ENCODE measurements around the gene STAT1. TPM values are rescaled to one million over a fixed set of nuclear protein-coding genes. Genes with fewer than 3 reads are reported as not detected.

Gene STAT1
- total RNA-seq, 2 donors from 2014 or later = 163 to 363 TPM

DNA sequence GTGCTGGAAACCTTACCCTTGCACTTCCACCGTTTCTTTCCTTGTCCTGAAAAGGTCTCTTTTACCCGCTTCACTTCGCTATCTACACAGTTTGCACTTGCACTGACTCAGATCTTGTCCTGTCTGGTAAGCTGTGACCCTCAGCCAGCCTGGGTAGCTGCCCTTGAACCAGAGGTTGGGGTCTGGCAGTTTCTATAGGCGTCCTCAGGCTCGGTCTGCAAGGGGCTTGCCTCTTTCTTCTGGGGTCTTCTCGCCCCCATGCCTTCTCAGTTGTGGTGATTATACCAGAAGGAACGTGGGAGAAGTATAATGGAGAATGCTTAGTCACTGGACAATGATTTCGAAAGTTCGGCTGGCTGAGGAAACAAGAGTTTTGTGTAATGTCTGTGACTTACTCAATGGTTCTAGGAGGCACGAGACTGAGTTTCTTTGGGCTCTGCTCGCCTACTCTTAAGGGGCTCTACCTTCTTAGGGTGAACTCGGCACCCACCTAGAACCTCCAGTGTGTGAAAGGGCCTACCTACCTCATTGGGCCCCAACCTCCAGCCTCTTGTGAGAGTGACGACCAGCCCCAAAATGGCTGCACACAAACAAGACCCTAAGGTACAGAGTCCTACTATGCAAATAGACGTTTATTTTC, 6.9 kb upstream of the STAT1 start:
- Mint-ChIP-seq H3K9me3 (peaks cover under 1% of the 10 kb centered on the region), H3K27ac (no peak overlapping the region), H3K4me3 (no peak overlapping the region), H3K27me3 (no peaks in the 10 kb centered on the region), H3K36me3 (ENCODE audit: low read depth) (no peaks in the 10 kb centered on the region), H3K4me1 (peaks cover 18% of the 10 kb centered on the region)
- ATAC-seq (replicated peaks) = peak; percentile 54

DNA sequence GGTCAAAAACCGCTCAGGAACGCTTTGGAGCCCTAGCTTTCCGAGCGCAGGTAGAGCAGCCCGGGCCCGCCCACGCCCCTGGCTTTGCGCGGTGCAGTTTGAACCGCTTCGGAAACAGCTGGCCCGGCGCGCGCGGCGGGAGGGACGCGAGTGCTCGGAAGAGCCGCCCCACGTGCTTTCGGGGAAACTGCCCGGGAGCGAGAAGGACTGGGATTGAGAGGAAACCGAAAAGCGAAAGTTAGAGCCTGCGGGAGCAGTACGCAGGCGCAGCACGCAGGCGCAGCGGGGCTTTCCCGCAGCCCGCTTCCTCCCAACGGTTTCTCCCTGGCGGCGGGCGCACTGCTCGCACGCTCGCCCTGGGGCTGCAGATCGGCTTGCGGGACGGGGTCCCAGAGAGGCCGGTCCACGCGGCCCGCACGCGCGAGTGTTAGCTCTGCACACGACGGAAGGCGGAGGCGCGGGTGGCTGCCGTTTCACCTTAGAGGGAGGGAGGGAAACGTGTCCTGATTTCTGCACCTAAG, 6.3 kb upstream of the STAT1 start:
- Mint-ChIP-seq H3K4me1 (peaks cover 15% of the 10 kb centered on the region), H3K27me3 (no peaks in the 10 kb centered on the region), H3K27ac (no peak overlapping the region), H3K9me3 (peaks cover 5% of the 10 kb centered on the region), H3K4me3 (no peak overlapping the region), H3K36me3 (ENCODE audit: low read depth) (no peaks in the 10 kb centered on the region)
- ATAC-seq (replicated peaks) = peak; percentile 67

- peak overlapping the region; percentile 72 for H3K27ac Mint-ChIP-seq
- no peak overlapping the region for H3K4me3 Mint-ChIP-seq
- H3K36me3 Mint-ChIP-seq (ENCODE audit: low read depth) = no peaks in the 10 kb centered on the region
These were observed 5.4 kb upstream of the STAT1 start for GRCh38 chr2:191019376-191019775.

DNA sequence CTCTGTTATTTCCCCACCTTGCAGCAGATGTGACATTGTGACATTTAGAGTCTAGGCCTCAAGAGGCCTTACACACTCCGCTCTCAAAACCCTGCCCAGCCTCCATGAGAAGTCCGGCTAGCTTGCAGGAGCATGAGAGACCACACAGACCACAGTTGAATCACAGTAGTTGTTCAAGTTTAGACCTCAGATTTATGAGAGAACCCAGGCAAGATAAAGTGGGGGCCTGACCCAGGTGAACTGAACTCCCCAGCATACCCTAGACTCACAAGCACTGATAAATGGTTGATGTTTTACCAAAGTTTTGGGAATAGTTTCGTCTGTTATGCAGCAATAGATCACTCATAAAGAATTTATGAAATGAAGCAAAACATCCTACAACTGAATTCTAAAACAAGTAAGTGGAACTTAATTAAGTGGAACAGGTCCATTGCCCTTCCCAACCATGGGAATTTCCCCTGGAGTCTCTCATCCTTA, 4.7 kb upstream of the STAT1 start:
- ATAC-seq (replicated peaks) = peak; percentile 5
- no peak overlapping the region for H3K4me3 Mint-ChIP-seq
- no peaks in the 10 kb centered on the region for H3K36me3 Mint-ChIP-seq (ENCODE audit: low read depth)
- peaks cover 11% of the 10 kb centered on the region for H3K4me1 Mint-ChIP-seq
- H3K9me3 Mint-ChIP-seq = peaks cover 8% of the 10 kb centered on the region
- peak overlapping the region; percentile 72 for H3K27ac Mint-ChIP-seq
- H3K27me3 Mint-ChIP-seq = no peaks in the 10 kb centered on the region

More at GRCh38 chr2:191019376-191019775, 5.4 kb upstream of the STAT1 start:
- Mint-ChIP-seq H3K4me1 (peaks cover 11% of the 10 kb centered on the region), H3K9me3 (peaks cover 8% of the 10 kb centered on the region), H3K27me3 (no peaks in the 10 kb centered on the region)
- ATAC-seq (replicated peaks) = no peak

DNA sequence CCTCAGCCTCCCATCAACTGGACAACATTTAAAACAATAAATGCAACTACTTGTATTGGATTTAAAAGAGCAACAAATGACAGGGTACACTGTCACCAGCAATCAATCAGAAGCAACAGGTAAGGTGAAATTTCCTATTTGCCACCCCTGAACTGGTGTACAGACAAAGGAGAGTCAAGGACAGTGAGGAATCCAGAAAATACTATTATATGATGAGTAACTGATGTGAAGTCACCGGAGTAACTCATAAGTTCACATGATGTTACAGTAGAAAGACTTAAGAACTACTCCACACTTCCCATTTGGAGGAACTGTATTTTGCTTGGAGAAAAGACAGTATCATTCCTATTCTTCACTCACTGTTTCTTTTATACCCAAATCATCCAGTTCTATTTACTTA, 4.1 kb upstream of the STAT1 start:
- H3K36me3 Mint-ChIP-seq (ENCODE audit: low read depth) = no peaks in the 10 kb centered on the region
- H3K4me1 Mint-ChIP-seq = peaks cover 11% of the 10 kb centered on the region
- H3K27me3 Mint-ChIP-seq = no peaks in the 10 kb centered on the region
- ATAC-seq (replicated peaks) = no peak
- no peak overlapping the region for H3K4me3 Mint-ChIP-seq
- H3K27ac Mint-ChIP-seq = peak overlapping the region; percentile 72
- peaks cover 8% of the 10 kb centered on the region for H3K9me3 Mint-ChIP-seq

- Mint-ChIP-seq H3K27ac (no peak overlapping the region), H3K36me3 (ENCODE audit: low read depth) (no peaks in the 10 kb centered on the region)
- no peak for ATAC-seq (replicated peaks)
These were observed 1.9 kb upstream of the STAT1 start for GRCh38 chr2:191015831-191016230.

GRCh38 chr2:191015239-191015638, 1.3 kb upstream of the STAT1 start:
- ATAC-seq (replicated peaks) = peak; percentile 15
- H3K27ac Mint-ChIP-seq = no peak overlapping the region
- H3K36me3 Mint-ChIP-seq (ENCODE audit: low read depth) = no peaks in the 10 kb centered on the region
- H3K4me3 Mint-ChIP-seq = no peak overlapping the region
- peaks cover 13% of the 10 kb centered on the region for H3K4me1 Mint-ChIP-seq
- H3K9me3 Mint-ChIP-seq = peaks cover 8% of the 10 kb centered on the region
- H3K27me3 Mint-ChIP-seq = no peaks in the 10 kb centered on the region

More at GRCh38 chr2:191015831-191016230, 1.9 kb upstream of the STAT1 start:
- Mint-ChIP-seq H3K4me3 (no peak overlapping the region), H3K9me3 (peaks cover 8% of the 10 kb centered on the region), H3K4me1 (peaks cover 11% of the 10 kb centered on the region), H3K27me3 (no peaks in the 10 kb centered on the region)

GRCh38 chr2:191014653-191015020, 666 bp upstream of the STAT1 start:
- Mint-ChIP-seq H3K9me3 (peaks cover 8% of the 10 kb centered on the region), H3K4me1 (peaks cover 18% of the 10 kb centered on the region), H3K27ac (no peak overlapping the region), H3K36me3 (ENCODE audit: low read depth) (no peaks in the 10 kb centered on the region), H3K27me3 (no peaks in the 10 kb centered on the region), H3K4me3 (no peak overlapping the region)
- ATAC-seq (replicated peaks) = peak; percentile 8

- Mint-ChIP-seq H3K27me3 (no peaks in the 10 kb centered on the region), H3K4me1 (peaks cover 10% of the 10 kb centered on the region), H3K27ac (no peak overlapping the region), H3K36me3 (ENCODE audit: low read depth) (no peaks in the 10 kb centered on the region), H3K9me3 (peaks cover 8% of the 10 kb centered on the region), H3K4me3 (no peak overlapping the region)
- ATAC-seq (replicated peaks) = no peak
These were observed 364 bp downstream of the STAT1 start for GRCh38 chr2:191013682-191013931.

- H3K27ac Mint-ChIP-seq = no peak overlapping the region
- peaks cover 7% of the 10 kb centered on the region for H3K4me1 Mint-ChIP-seq
- ATAC-seq (replicated peaks) = peak; percentile 24
- H3K27me3 Mint-ChIP-seq = no peaks in the 10 kb centered on the region
- no peaks in the 10 kb centered on the region for H3K36me3 Mint-ChIP-seq (ENCODE audit: low read depth)
- no peak overlapping the region for H3K4me3 Mint-ChIP-seq
- peaks cover 8% of the 10 kb centered on the region for H3K9me3 Mint-ChIP-seq
These were observed 908 bp downstream of the STAT1 start for GRCh38 chr2:191012845-191013681.

DNA sequence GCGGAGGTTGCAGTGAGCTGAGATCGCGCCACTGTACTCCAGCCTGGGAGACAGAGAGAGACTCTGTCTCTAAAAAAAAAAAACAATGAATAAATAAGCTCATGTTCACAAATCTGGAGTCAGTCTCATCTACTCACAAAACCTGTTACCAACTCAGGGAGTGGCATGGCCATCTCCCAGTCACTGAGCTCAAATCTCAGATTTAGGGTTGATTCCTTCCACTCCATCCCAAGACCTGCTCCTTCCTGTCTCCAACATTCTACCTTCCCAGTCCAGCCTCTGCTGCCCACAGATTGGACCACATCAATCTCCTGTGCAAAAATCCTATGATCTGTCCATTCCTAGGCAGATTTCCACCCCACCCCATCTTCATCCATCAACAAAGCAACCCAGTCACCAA, 1.6 kb downstream of the STAT1 start:
- no peak for ATAC-seq (replicated peaks)

GRCh38 chr2:191010887-191011885, 2.8 kb downstream of the STAT1 start:
- Mint-ChIP-seq H3K4me1 (peaks cover 17% of the 10 kb centered on the region), H3K27me3 (no peaks in the 10 kb centered on the region), H3K36me3 (ENCODE audit: low read depth) (no peaks in the 10 kb centered on the region), H3K9me3 (peaks cover 8% of the 10 kb centered on the region), H3K4me3 (no peak overlapping the region), H3K27ac (no peak overlapping the region)
- ATAC-seq (replicated peaks) = no peak

More for the DNA sequence above, 1.6 kb downstream of the STAT1 start:
- H3K36me3 Mint-ChIP-seq (ENCODE audit: low read depth) = no peaks in the 10 kb centered on the region
- no peak overlapping the region for H3K27ac Mint-ChIP-seq
- no peak overlapping the region for H3K4me3 Mint-ChIP-seq
- peaks cover 7% of the 10 kb centered on the region for H3K4me1 Mint-ChIP-seq
- peaks cover 8% of the 10 kb centered on the region for H3K9me3 Mint-ChIP-seq
- H3K27me3 Mint-ChIP-seq = no peaks in the 10 kb centered on the region

GRCh38 chr2:191009541-191010374, 4.2 kb downstream of the STAT1 start:
- peaks cover 23% of the 10 kb centered on the region for H3K4me1 Mint-ChIP-seq
- no peak for ATAC-seq (replicated peaks)
- H3K36me3 Mint-ChIP-seq (ENCODE audit: low read depth) = no peaks in the 10 kb centered on the region
- H3K27ac Mint-ChIP-seq = peak overlapping the region; percentile 84
- H3K9me3 Mint-ChIP-seq = peaks cover 3% of the 10 kb centered on the region
- H3K4me3 Mint-ChIP-seq = no peak overlapping the region
- H3K27me3 Mint-ChIP-seq = no peaks in the 10 kb centered on the region

Measured in activated T-helper 17 cell treated with anti-CD3 and anti-CD28 coated beads, Interleukin-2, amount 50 U/mL, for 72 hours (primary cell).